G401 (cell line): ENCODE measurements around the gene PRR5L. TPM values are rescaled to one million over a fixed set of nuclear protein-coding genes. Genes with fewer than 3 reads are reported as not detected.
A peak's percentile ranks its signal among the peaks of the same experiment; 100 is the strongest.

Experiments
- DNase-seq: peaks from one replicate; pipeline ENCODE4 v3.0.0-alpha.2; 2015; ENCODE audit warnings: low spot score
- in situ Hi-C: cut with HindIII; loops from 2 replicates; pipeline ENCODE4 v1.10.0; 2016; ENCODE audit warnings: low sequenced_read_pairs, mixed read lengths
- total RNA-seq: library from RNA; depleted of rRNA; stranded (reverse); fragments of >200 nt; shearing (Covaris generic); gene quantifications from 2 replicates; pipeline ENCODE4 v1.2.3, GENCODE V29; 2014

The PRR5L gene
- total RNA-seq, 1 experiment from 2014 or later, result not detected

DNA sequence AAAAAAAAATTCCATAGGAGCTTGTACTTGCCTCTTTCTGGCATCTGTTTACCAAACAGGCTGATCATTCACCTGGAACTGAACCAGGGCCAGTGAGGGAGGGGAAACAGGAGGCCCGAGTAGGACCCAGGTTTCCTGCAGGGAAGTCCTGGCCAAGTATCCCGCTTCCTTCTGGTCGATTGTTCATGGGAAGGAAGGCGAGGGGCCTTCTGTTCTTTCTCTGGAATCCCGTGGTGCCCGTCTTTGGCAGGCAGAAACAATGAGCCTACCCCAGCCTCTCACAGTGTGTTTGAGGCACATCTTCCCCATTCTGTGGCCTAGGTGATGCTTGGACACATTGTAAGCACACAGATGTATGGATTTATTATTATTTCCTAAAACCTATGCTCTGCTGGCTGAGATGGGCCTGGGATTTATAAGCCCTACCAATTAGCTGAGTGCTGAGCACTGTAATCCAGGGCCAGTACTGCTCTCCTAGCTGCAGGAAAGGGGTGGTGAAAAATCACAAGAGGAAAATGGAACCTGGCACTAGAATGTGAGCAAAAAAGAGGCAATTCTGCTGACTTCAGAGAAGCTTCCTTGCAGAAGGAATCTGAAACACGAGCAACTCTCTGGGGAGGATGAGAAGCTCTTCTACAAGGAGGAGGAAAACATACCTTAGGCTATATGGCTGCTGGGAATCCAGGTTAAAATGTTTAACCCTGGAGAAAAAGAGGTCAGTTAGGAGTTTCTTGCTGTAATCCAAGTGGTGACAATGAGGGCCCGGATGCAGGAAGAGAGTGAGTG lies 53.5 kb downstream of the PRR5L start:
- in situ Hi-C loops, result no loop called here
- peak; percentile 42 for DNase-seq

DNA sequence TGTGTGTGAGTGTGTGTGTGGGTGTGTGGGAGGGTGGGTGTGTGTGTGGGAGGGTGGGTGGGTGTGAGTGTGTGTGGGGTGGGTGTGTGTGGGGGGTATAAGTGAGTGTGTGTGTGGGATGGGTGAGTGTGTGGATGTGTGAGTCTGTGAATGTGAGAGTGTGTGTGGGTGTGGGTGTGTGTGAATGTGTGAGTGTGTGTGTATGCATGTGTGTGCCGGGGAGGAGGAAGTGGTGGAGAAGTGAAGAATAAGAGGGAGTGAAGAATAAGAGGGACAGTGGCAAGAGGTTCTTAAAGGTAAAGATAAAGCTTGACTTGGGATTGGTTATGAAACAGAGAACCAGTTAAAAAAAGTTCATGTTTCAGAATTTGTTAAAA lies 54.0 kb downstream of the PRR5L start:
- in situ Hi-C loops, result no loop called here
- no peak for DNase-seq

DNA sequence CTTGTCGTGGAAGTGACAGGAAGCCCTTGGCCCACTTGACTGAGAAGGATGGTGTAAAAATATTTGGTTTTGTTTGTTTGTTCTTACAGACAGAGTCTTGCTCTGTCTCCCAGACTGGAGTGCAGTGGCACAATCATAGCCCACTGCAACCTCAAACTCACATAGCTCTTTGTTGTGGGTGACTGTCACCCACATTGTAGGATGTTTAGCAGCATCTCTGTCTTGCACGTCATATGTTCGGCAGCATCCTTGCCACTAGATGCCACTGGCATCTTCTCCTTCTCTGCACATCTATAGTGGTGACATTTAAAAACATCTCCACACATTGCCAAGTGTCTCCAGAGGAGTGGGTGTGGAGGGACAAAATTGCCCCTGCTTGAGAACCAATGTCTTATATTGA lies 56.8 kb downstream of the PRR5L start:
- DNase-seq, result no peak
- in situ Hi-C loops, result no loop called here

DNA sequence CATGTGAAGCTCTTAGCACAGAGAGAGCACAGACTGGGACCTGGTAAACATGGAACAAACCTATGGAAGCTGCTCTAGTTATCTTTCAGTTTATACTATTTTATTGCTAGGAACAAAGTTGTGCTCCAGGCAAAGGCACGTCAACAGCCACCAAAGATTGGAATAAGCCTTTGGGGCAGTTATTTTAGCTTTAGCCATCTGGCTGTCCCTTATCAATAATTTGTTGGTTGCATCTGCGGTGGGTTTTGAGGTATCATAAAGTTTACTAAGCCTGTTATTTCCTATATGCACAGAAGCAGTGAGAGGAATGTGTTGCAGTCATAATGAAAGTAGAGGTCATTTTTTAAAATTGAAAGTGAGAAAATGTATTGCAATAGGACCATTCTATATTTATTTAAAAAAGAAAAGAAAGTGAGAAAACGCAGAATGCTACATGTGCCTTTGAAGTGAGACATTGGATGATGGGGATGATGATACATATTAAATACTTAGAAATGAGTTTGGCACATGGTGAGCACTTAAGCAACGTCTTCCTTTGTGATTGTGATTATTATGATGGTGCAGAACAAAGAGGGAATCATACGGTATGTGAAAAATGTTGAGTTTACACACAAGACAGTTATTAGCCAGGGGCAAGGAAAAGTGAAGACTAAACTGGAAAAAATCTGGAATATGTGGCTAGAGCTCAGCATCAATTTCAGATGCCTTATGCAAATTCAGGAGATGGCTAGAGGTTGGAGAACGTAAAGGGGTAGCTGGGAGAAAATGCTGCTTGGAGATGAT lies 58.3 kb downstream of the PRR5L start:
- in situ Hi-C loops, result no loop called here
- DNase-seq, result no peak

DNA sequence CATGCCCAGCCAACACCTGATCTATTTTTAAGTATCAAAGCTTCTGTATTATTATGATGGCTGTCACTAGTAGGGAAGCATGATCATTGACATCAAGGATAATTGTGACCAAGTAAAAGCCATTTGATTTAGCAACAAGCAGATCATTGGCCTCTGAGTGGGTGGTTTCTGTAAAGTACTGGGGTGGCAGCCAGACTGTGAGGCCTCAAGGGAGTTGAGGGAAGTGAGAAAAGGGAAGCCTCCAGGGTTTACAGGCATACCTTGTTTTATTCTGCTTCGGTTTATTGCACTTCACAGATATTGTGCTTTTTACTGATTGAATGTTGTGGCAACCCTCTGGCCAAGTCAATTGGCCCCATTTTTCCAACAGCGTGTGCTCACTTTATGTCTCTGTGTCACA lies 60.1 kb downstream of the PRR5L start:
- in situ Hi-C loops, result no loop called here
- no peak for DNase-seq

DNA sequence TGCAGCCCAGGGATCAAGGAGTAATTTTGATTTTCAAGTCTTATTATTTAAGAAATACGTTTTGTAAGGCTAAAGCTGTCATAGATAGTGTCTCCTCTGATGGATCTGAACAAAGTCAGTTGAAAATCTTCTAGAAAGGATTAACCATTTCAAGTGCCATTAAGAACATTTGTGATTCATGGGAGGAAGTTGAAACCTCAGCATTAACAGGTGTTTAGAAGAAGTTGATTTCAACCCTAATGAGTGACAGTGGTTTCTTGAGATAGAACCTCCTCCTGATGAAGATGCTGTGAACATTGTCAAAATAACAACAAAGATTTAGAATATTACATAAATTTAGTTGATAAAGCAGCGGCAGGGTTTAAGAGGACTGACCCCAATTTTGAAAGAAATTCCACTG lies 61.7 kb downstream of the PRR5L start:
- in situ Hi-C loops, result no loop called here
- no peak for DNase-seq

DNA sequence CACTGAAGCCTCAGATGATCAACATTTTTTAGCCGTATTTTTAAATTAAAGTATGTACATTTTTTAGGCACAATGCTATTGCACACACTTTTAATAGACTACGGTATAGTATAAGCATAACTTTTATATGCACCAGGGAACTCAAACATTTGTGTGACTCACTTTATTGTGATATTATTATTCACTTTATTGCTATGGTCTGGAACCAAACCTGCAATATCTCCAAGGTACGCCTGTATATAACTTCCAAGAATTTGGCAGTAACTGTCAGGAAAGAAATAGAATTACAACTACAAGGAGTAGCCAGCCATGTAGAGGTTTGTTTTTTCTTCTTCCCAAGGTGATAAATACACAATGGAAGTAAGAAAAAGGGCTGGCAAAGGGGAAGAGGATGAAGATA lies 62.3 kb downstream of the PRR5L start:
- no peak for DNase-seq
- in situ Hi-C loops, result no loop called here

DNA sequence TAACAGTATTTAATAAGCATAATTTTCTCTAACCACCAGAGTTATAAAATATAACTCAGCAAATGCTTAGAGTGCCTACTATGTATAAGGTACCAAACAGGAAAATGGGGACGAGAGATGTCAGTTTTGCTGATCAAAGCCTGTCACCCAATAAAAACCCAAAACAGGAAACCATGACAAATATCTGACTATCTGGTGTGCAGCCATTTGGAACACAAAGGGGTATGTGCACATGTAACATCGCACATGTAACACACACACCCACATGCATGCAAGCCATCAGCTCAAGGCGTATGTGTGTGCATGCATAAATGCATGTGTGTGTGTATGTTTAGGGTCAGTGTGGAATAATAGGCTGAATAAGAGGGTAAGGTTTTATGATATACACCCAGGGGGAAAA lies 64.2 kb downstream of the PRR5L start:
- in situ Hi-C loops, result no loop called here
- DNase-seq, result no peak

DNA sequence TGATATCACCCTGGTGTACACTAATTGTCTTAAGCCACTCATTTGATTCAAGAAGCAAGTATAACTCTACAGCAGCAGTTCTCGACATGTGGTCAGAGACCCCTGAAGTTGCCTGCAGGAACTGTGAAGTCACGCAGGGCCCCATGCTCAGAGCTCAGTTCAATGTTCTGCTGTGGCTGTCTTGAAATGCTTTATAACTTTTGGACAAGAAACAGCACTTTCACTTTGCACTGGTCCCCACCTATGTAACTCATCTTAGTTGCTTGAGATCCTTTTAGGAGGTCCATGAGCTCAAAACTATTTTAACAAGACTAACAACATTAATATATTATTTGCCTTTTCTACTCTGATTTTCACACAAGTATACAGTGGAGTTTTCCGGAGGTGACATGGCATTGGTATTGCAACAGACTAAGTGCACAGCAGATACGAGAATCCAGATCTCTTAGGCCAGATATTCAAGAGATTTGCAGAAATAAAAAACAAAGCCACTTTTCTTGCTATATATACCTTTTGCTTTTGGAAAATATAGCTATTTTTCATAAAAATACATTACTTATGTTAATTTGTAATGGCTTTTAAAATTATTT lies 64.8 kb downstream of the PRR5L start:
- in situ Hi-C loops, result no loop called here
- DNase-seq, result no peak

DNA sequence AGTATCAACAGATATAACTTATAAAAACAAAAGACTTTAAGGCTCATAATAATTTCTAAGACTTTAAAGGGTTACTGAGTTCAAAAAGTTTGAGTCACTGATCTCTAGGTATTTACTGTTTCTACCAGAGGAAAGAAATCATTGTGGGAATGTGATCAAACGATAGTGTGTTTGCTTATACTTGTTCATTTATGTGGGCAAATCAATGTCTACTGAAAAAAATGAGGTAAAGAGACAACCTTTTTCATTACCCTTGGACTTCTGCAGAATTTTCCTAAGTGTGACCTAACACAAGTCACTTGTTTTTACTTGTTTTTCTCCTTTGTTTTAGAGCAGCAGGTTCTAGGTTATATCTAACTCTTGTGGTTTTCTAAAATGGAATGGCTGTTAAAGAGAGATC lies 65.4 kb downstream of the PRR5L start:
- no peak for DNase-seq
- in situ Hi-C loops, result no loop called here

DNA sequence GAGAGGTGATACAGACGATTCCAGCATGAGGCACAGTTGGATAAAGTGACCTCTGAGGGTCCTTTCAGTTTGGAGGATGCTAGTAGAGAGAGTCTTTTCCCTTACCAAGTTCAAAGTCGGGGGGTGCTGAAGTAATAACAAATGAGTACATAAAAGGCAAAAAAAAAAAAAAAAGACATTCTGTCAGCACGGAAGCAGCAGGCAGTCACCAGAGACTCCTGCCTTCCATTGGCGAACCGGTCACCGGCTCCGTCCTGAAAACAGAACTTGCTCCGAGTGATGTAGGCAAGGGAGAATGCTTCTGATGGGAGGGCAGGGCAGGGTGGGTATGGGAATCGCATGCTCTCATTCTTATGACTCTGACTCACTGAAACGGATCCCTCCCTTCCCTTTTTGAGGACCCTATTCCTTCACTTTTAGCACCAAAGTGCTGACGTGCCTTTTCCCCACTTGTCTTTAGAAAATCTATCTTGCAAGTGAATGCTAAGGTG lies 65.9 kb downstream of the PRR5L start:
- in situ Hi-C loops, result no loop called here
- no peak for DNase-seq

DNA sequence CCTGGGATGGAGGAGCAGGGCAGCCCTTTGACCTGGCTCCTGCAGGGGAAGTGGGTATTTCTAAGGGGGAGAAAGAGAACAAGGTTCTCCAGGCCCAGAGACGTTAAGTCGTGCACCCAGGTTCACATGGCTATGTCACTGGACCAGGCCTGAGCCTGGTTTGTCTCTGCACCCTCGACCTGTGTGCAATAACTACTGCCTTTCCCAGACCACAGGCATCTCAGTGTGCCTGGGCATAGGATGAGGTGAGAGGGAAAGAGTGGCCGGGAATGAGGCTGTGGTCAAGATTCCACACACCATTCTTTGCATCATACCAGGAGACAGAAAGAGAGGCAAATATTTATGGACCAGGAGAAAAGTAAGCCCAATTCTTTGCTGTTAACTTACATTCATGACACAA lies 66.8 kb downstream of the PRR5L start:
- no peak for DNase-seq
- in situ Hi-C loops, result no loop called here

DNA sequence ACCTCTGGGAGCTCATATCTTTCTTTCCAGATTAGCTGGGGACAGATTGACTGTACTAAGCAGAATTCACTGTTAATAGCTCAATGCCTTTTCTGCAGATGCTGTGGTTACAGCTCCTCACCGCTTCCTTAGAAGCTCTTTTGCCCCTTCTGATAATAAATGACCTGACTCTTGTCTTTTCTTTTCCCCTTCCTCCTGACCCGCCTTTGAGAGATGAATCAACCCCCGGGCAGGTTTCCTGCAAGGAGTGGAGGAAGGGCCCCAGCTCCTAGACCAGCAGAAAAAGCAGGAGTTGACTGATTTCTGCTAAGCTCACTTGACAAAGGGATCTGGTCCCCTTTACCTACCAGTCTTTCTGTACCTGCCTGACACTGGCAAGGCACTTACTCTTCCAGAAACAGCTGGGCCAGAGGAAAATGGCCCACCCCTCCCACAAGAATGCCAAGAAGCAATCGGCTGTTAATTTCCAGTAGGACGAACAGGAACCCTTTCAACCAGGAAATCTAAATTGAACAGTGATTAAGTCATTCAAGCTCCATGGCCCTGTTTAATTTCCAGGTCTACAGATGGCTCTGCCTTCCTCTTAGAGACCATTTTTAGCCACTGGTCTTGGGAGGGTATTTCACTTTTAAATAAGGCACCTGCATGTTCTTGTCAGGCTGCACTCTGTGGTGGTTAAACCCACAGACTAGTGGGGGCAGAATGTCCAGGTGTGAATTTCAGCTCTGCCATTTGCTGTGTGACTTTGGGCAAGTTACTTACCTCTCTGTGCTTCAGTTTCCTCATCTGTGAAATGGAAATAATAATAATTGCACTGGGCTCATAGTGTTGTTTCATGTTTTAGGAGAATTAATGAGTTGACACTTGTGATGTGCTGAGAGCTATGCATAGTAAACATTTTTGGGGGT lies 67.5 kb downstream of the PRR5L start:
- DNase-seq, result no peak
- in situ Hi-C loops, result no loop called here

DNA sequence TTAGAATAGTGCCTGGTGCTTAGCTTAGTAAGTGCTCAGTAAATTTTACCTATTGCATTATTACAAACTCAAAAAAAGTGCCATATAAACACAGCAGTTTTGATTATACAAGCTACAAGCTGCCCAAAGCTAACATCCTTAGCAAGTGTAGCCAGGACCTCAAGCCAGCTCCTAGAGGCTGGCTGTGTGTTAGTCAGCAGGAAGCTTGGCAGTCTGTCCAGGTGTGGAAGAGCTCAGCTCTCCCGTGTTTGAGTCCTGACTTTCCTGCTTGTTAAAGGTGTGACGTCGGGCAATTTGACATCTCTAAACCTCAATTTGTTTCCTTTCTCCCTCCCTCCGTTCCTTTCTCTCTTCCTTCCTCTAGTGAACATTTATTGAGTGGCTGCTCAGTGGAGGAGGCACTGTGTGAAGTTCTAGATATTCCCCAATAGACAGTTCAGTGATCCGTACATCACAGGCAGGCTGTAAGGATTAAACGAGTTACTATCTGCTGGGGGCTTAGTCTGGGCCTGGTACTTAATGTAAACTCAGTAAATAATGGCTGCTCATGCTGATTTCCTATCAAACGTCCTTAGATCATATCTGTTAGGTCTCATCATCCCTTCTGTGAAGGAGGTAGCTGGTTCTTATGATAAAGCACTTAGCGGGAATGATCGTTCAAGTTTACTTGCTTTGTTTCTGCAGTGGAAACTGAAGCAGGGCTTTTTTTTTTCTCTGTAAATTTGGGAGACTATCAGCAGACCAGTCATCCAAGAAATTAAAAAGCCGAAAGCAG lies 68.7 kb downstream of the PRR5L start:
- no peak for DNase-seq
- in situ Hi-C loops, result no loop called here

DNA sequence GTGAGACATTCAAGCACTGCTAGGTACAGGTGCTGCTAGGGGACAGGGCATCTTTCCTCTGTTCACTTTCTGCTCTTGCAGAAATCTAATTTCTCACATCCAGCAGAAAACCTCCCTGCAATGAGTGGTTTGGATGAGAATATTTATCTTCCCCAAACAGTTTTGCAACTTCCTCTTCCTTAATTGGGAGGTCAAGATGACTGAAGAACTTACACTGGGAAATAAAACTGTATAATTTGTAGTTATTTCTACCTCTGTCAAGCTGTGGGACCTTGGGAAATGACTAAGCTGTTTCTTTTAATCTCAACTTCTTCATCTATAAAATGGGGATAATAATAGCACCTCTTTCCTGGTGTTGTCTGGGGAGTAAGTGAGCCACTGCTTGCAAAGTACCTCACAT lies 69.8 kb downstream of the PRR5L start:
- in situ Hi-C loops, result no loop called here
- no peak for DNase-seq

DNA sequence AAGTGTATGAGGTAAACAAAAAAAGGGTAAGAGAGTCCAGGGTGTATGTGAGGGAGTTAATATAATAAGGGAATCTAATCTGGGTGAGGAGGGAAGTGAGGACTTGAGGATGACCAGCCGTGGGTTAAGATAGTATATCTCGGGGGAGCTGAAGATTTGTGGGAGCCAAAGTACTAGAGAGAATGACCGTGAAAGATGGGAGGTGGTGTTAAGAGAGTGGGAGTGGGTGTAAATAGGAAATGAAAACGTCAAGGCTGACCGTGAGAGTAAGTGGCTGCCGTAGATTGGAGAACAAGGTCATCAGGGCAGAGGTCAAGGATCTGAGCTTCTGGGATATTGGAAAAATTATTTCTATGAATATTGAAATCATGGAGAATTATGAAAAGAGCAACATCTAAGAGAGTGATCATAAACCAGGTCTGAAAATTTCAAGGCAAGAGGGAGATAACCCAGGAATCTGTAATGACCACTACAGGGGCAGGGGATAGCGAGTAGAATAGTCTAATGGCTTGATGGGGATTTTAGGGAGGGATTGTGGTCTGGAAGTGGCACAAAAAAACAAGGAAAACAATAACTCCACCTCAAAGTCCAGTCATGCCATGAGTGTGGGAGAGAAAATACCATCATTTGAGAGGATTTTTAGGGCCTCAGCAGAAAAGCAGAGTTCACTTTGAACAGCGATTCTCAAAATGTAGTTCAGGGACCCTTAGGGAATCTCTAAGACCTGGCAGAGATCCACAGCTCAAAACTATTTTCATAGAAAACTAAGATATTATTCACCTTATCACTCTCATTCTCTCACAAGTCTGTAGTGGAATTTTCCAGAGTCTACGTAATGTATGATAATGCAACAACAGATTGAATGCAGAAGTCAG lies 72.0 kb downstream of the PRR5L start:
- in situ Hi-C loops, result no loop called here
- no peak for DNase-seq

DNA sequence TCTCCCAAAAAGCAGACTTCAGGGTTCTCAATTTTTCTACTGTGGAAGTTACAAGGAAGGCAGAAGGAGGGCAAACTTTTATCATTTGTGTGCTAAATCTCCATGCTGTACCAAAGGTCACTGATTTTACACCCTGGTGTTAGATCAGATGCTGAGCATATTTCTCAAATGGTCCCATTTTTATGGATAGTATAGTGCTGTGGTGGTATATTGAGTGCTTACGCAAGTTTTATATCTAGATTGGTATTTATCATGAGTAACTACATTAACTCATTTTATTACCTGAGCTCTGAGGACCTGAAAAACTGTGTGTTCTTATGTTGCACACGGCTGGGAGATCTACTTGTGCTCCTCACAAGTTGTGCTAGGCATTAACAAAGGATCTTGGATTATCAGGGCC lies 75.1 kb downstream of the PRR5L start:
- no peak for DNase-seq
- in situ Hi-C loops, result no loop called here

DNA sequence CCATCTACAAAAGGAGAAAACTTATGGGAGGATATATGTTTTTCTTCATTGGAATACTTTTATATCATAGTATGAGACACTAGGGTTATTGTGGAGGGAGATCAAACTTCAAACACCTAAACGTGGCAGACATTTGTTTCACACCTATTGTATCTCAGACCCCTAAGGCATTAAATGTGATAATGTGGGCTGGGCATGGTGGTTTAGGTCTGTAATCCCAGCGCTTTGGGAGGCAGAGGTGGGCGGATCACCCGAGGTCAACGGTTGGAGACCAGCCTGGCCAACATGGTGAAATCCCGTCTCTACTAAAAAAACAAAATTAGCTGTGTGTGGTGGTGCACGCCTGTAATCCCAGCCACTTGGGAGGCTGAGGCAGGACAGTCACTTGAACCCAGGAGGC lies 75.5 kb downstream of the PRR5L start:
- no peak for DNase-seq
- in situ Hi-C loops, result no loop called here
